Ureter (tissue), 1 donor: ENCODE results near the gene TWNK. TPM values are rescaled to one million over a fixed set of nuclear protein-coding genes. Genes with fewer than 3 reads are reported as not detected.

Source experiments
- DNase-seq: peaks from one replicate; pipeline ENCODE4 v3.0.0-alpha.2; 2020; ENCODE audit warnings: low spot score
- total RNA-seq: library from RNA; stranded (reverse); gene quantifications from one replicate; pipeline ENCODE4 v1.2.4, GENCODE V29; 2023
- donor health status: DM: yes; HTN: yes; CAD: no.

Gene TWNK
- total RNA-seq, 1 donor from 2014 or later: 13.7 TPM

DNA sequence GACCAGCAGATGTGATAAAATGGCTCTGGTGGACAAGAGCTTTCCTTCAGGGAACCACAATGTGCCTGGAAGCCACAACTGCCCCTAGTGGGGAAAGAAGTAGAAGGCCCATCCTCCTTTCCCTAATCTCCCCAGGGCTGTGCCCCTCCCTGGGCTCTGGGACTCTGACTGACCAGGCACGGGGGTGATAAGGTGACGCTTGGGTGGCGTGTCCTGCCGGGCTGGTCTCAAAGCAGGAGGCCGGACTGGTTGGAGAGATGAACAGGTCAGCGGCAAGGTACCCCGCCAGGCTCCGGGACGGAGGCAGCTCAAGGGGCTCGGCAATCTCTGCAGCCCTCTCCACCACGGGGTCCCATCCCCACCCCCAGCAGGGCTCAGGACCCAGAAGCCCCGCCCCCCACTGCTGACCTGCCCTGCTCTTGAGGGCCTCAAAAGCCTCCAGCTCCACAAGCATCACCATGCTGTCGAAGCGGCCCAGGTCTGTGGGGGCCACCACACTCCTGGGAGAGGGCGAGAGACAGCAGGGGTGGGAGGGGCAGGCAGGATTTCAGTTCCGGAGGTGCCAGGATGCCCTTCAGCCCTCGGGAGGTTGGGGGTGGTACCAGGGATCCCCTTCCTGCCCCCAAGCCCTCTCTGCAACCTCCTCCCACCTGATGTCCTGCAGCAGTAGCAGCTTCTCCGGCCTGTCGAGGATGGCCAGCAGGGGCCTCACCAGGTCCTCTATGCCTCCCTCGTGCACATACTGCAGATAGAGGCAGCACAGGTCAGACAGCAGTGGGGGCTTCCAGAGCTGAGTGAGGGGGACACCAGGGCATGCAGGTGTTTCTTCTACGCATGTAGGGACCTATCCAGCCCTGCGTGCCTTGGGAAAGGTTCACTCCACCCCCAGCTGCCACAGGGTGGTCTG is 24.4 kb downstream of the TWNK start:
- peak; percentile 42 for DNase-seq

- DNase-seq: peak; percentile 91
Measured at GRCh38 chr10:101012525-101013364, 25.4 kb downstream of the TWNK start.

GRCh38 chr10:101013365-101013825 is 26.1 kb downstream of the TWNK start:
- no peak for DNase-seq

DNA sequence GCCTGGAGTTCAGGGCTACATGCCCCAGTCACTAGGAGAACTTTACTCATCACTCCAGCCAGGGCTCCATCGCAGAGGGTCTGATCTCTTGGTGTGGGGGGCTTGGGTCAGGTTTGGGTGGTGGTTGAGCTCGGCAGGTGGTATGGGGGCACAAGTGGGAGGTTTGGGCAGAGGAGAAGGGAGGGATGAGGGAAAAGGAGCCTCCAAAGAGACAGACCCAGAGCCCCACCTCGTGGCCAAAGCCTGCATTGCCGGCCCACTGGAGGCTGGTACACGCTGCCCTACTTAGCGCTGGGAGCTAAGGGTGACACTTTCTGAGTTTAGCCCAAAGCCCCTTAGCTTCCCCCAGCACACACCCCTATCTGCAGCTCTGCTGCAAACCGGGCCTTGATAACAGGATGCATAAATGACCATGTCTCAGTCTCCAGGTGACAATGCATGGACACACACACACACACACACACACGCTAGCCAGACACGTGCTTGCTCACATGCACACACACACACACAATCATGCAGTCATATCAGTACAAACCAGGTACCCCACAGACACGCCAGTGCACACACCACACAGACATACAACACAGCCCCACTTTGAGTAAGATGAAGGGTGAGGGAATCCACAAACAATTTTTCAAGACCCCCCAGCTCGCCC is 27.0 kb downstream of the TWNK start:
- DNase-seq: peak; percentile 83

- no peak for DNase-seq
Measured at GRCh38 chr10:101014966-101015581, 27.7 kb downstream of the TWNK start.

- DNase-seq: no peak
Measured at GRCh38 chr10:101015582-101015973, 28.2 kb downstream of the TWNK start.

- no peak for DNase-seq
Measured at GRCh38 chr10:101016814-101017213, 29.5 kb downstream of the TWNK start.

GRCh38 chr10:101018118-101018599 is 30.8 kb downstream of the TWNK start:
- no peak for DNase-seq

DNA sequence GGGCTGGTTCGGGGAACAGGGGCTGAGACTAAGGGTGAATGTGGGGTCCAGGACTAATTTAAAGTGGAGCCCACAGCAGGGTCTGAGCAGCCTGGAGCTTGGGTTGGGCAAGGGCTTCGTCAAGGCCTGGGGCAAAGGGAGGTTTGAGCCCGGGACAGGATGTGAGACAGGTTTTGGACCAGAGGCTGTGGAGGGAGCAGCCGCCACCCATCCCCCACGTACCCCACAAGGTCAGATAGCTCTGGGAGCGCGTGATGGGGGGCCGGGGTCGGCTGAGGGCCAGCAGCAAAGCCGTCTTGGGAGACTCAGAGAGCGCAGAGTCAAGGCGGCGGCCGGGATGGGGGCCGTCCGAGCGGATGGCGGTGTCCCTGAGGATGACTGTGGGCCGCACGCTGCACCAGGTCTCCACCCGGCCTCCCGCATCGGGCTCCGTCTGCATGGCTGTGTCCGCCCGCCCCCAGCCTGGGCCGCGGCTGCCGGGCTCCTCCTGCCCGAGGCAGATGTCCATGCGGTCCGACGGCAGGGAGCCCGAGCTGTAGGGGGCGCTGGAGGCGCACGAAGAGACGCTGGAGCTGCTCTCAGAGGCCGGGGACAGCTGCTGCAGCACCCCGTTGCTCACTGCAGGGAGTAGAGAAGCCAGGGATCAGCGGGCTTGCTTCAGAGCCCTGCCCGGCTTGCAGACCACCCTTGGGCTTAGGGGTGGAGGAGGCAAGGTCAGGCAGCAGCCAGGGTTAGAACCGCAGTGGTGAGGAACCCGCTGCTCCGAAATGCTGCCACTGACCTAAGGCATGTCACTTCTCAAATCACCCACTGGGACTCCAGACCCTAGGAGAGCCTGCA is 31.5 kb downstream of the TWNK start:
- DNase-seq: no peak

DNA sequence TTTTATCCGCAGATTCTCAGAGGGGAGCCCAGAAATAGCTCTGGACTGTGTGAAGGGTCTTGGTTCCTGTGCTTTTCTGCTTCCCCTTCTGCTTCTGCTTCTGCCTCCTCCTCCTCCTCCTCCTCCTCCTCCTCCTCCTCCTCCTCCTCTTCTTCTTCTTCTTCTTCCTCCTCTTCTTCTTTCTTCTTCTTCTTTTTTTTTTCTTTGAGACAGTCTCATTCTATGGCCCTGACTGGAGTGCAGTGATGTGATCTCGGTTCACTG is 32.0 kb downstream of the TWNK start:
- DNase-seq: no peak

GRCh38 chr10:101020427-101021075 is 33.2 kb downstream of the TWNK start:
- DNase-seq: no peak

GRCh38 chr10:101021239-101021638 is 33.9 kb downstream of the TWNK start:
- DNase-seq: no peak

- no peak for DNase-seq
Measured at GRCh38 chr10:101021692-101022251, 34.4 kb downstream of the TWNK start.

DNA sequence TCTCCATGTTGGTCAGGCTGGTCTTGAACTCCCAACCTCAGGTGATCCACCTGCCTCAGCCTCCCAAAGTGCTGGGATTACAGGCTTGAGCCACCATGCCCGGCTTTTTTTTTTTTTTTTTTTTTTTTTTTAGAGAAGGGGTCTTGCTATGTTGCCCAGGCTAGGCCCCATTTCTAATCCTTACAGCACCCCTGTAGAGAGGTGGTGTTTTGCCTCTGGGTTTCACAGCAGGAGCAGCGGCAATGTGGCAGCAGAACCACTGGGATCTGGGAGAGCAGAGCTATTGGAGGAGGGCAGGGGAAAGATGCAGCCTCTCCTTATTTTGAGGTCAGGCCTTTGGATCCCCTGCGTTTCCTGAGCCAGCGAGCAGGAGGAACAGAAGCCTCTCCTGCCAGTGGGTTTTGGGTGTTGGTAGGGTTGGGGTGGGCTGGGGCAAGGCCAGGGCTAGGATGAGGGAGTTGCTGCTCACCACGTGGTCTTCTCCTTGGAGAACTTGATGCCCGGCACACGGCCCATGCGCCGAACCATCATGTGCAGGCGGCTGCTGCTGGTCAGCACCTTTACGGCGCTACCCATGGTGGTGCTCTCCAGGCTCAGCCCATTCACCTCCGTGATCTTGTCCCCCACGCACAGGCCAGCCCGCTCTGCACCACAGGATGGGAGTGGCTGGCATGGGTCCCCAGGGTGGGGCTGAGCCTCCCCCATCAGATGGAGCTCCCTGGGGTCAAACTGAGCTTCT is 35.8 kb downstream of the TWNK start:
- no peak for DNase-seq

DNA sequence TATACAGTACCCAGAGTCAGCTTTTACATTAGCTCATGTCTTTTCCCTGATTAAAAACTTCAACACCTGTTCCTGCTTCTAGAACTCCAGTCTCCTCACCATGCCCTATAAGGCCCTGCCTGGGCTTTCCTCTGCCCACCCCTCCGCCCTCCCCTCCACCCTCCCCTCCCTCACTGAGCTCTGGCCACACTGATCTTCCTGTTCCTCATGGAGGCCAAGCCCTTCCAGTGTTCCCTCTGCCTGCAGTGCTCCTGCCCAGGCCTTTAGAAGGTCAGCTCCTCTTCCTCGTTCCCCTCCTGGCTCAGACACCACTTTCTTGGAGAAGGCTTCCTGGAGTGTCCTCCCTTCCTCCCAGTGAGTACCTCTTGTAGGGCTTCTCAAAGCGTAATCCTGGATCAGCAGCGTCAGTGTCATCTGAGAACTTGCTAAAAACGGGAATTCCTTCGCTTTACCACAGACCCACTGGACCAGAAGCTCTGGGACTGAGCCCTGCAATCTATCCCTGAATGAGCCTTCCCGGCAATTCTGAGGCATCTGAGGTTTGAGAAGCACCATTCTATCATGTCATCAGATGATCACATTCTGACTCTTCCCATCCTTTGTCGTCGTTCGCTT is 39.9 kb downstream of the TWNK start:
- no peak for DNase-seq

DNA sequence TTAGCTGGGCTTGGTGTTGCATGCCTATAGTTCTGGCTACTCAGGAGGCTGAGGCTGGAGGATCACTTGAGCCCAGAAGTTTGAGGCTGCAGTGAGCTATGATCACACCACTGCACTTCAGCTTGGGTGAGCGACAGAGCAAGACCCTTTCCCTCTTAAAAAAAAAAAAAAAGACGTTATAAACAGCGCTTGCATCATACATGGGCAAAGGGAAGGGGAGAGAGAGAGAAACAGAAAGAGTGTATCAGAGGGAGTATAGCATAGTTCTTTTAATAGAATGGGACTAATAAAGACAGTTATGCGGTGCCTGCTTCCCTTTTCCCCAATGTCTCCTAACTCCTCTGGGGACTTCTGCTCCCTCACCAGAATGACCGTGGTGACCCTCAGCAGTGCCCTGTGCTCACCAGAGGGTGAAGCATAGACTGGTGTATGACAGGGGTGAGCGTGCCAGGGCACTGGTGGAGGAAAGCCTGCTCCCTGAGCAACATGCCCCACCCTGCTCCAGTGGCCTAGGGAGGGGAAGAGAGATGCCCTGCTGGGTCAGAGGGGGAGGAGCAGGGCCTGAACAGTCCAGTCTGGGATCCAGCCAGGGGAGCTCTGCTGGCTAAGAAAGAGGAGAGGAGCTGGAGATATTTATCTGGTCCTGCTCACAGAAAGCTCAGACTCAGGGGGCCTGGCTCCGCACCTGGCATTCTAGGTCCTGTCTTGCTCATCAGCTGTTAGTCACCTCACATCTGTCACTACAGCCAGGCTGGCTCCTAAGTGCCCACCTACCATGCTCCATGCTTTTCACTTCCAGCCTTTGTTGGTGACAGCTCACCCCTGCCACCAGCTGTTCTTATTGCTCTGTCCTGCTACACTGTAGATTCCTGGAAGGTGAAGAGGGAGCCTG is 41.3 kb downstream of the TWNK start:
- DNase-seq: no peak

GRCh38 chr10:101029520-101030295 is 42.4 kb downstream of the TWNK start:
- DNase-seq: no peak
